Measurements from ENCODE around the gene SPDYE17. TPM values are rescaled to one million over a fixed set of nuclear protein-coding genes. Genes with fewer than 3 reads are reported as not detected.
"Not testable (repeated sequence)": the region's sequence is repeated elsewhere in the genome, so short reads cannot be mapped to it uniquely, and the experiment has no call there.

Gene SPDYE17
- total and polyA plus RNA-seq, 2 of the 8 experiments (the other 6 are each of a cell fraction or from before 2014, with no cell fraction given), result not detected

DNA sequence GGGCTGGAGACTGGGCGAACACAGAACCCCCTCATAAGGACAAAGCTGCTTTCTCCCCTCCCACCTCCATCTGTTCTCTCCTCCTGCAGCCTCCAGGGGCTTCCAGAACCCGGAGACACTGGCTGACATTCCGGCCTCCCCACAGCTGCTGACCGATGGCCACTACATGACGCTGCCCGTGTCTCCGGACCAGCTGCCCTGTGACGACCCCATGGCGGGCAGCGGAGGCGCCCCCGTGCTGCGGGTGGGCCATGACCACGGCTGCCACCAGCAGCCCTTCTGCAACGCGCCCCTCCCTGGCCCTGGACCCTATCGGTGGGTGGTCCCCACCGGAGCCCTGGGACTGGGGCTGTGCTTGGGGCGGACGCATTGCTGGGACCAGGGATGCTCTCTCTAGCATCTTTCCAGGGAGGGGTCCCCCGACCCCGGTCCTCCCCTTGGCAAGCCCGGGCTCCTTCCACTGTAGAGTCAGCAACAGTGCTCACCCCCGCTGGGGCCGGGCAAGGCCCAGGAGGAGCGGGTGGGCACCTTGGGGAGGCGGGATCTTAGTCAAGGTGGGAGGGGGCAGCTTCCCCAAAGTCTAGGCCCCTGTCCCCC lies 26.6 kb downstream of the SPDYE17 start:
- H3K9ac ChIP-seq (replicated peaks in 1 of 4; ENCODE audit: extremely low read depth in 1 of 4, low read depth in 3 of 4, low read length in 3 of 4); H3K27ac ChIP-seq (ENCODE audit: low read depth, low read length); H3K36me3 ChIP-seq (ENCODE audit: control insufficient read depth in 2 of 4, insufficient read depth in 4 of 4, low read length in 3 of 4); H3K79me1 ChIP-seq (ENCODE audit: low read depth, low read length); H3K9me3 ChIP-seq (ENCODE audit: insufficient read depth in 2 of 2, low read depth in 1 of 2, low read length in 1 of 2); H4K8ac ChIP-seq (ENCODE audit: extremely low read depth, insufficient read depth, low read length); H3K18ac ChIP-seq (ENCODE audit: extremely low read depth, low read length); H3K23me2 ChIP-seq (ENCODE audit: low read depth, low read length); H3K14ac ChIP-seq (ENCODE audit: insufficient read length); H3K4me1 ChIP-seq (replicated peaks in 1 of 4; ENCODE audit: control insufficient read depth in 3 of 4, insufficient read depth in 4 of 4, low read length in 3 of 4); CTCF ChIA-PET (ENCODE audit: partially characterized antibody); H4K91ac ChIP-seq (replicated peaks; ENCODE audit: insufficient read length, low read length); H2BK20ac ChIP-seq (ENCODE audit: low read length); H3K79me2 ChIP-seq (ENCODE audit: control insufficient read depth in 1 of 2, insufficient read depth in 2 of 2, low read length in 2 of 2); H4K20me1 ChIP-seq (replicated peaks in 1 of 2; ENCODE audit: control insufficient read depth in 1 of 2, insufficient read depth in 2 of 2, low read length in 2 of 2); H3K56ac ChIP-seq (replicated peaks; ENCODE audit: insufficient read length, low read depth, low read length); H2AFZ ChIP-seq (ENCODE audit: low read length); H4K5ac ChIP-seq (ENCODE audit: insufficient read length, low read depth, low read length); POLR2A ChIA-PET (ENCODE audit: partially characterized antibody); H3K4me3 ChIP-seq (ENCODE audit: extremely low read depth in 1 of 4, insufficient read depth in 2 of 4, low read depth in 3 of 4, low read length in 4 of 4); H2BK5ac ChIP-seq (ENCODE audit: low read depth, low read length); H3K4me2 ChIP-seq (ENCODE audit: insufficient read depth in 1 of 2, low read depth in 2 of 2, low read length in 2 of 2); H3K27me3 ChIP-seq (replicated peaks in 1 of 4; ENCODE audit: control insufficient read depth in 3 of 4, extremely low read depth in 1 of 4, insufficient read depth in 3 of 4, low read length in 3 of 4); H3K4ac ChIP-seq (replicated peaks; ENCODE audit: insufficient read length, low read depth, low read length); H2BK15ac ChIP-seq (ENCODE audit: low read length); H2BK12ac ChIP-seq (ENCODE audit: low read depth, low read length); H2AK5ac ChIP-seq (ENCODE audit: low read depth, low read length); H2BK120ac ChIP-seq (replicated peaks; ENCODE audit: low read depth, low read length); FAIRE-seq; H3K23ac ChIP-seq (ENCODE audit: insufficient read length); DNase-seq (ENCODE audit: low read depth in 1 of 2, low spot score in 2 of 2): not testable (repeated sequence)
- WGBS, 2 experiments (ENCODE audit: extremely low coverage in 1 of 2, insufficient coverage in 1 of 2, insufficient read length in 1 of 2, insufficient replicate concordance in 2 of 2, low coverage in 1 of 2, low lambda C conversion rate in 2 of 2, missing lambda C conversion rate in 1 of 2), result 67% methylated on average over 2 of the region's 27 CpGs; no CpG with 5 or more reads in 1 of the 2 experiments

GRCh38 chr7:77004151-77004550 lies 28.0 kb downstream of the SPDYE17 start:
- H3K4ac ChIP-seq (replicated peaks; ENCODE audit: insufficient read length, low read depth, low read length); H2BK20ac ChIP-seq (ENCODE audit: low read length); H4K8ac ChIP-seq (ENCODE audit: extremely low read depth, insufficient read depth, low read length); H4K20me1 ChIP-seq (replicated peaks in 1 of 2; ENCODE audit: control insufficient read depth in 1 of 2, insufficient read depth in 2 of 2, low read length in 2 of 2); H2BK5ac ChIP-seq (ENCODE audit: low read depth, low read length); CTCF ChIA-PET (ENCODE audit: partially characterized antibody); H3K36me3 ChIP-seq (ENCODE audit: control insufficient read depth in 2 of 4, insufficient read depth in 4 of 4, low read length in 3 of 4); H3K18ac ChIP-seq (ENCODE audit: extremely low read depth, low read length); H3K79me1 ChIP-seq (ENCODE audit: low read depth, low read length); H4K5ac ChIP-seq (ENCODE audit: insufficient read length, low read depth, low read length); H3K4me3 ChIP-seq (ENCODE audit: extremely low read depth in 1 of 4, insufficient read depth in 2 of 4, low read depth in 3 of 4, low read length in 4 of 4); H4K91ac ChIP-seq (replicated peaks; ENCODE audit: insufficient read length, low read length); H2BK120ac ChIP-seq (replicated peaks; ENCODE audit: low read depth, low read length); FAIRE-seq; H3K4me1 ChIP-seq (replicated peaks in 1 of 4; ENCODE audit: control insufficient read depth in 3 of 4, insufficient read depth in 4 of 4, low read length in 3 of 4); H3K27ac ChIP-seq (ENCODE audit: low read depth, low read length); H3K23ac ChIP-seq (ENCODE audit: insufficient read length); H3K23me2 ChIP-seq (ENCODE audit: low read depth, low read length); H3K56ac ChIP-seq (replicated peaks; ENCODE audit: insufficient read length, low read depth, low read length); H3K14ac ChIP-seq (ENCODE audit: insufficient read length); H2AK5ac ChIP-seq (ENCODE audit: low read depth, low read length); H3K9me3 ChIP-seq (ENCODE audit: insufficient read depth in 2 of 2, low read depth in 1 of 2, low read length in 1 of 2); H2BK15ac ChIP-seq (ENCODE audit: low read length); H2AFZ ChIP-seq (ENCODE audit: low read length); H3K27me3 ChIP-seq (replicated peaks in 1 of 4; ENCODE audit: control insufficient read depth in 3 of 4, extremely low read depth in 1 of 4, insufficient read depth in 3 of 4, low read length in 3 of 4); POLR2A ChIA-PET (ENCODE audit: partially characterized antibody); H3K9ac ChIP-seq (replicated peaks in 1 of 4; ENCODE audit: extremely low read depth in 1 of 4, low read depth in 3 of 4, low read length in 3 of 4); DNase-seq (ENCODE audit: low read depth in 1 of 2, low spot score in 2 of 2); H3K79me2 ChIP-seq (ENCODE audit: control insufficient read depth in 1 of 2, insufficient read depth in 2 of 2, low read length in 2 of 2); H3K4me2 ChIP-seq (ENCODE audit: insufficient read depth in 1 of 2, low read depth in 2 of 2, low read length in 2 of 2); H2BK12ac ChIP-seq (ENCODE audit: low read depth, low read length): not testable (repeated sequence)
- 90% methylated on average over 9 of the region's 18 CpGs; no CpG with 5 or more reads in 1 of the 2 experiments for WGBS, 2 experiments (ENCODE audit: extremely low coverage in 1 of 2, insufficient coverage in 1 of 2, insufficient read length in 1 of 2, insufficient replicate concordance in 2 of 2, low coverage in 1 of 2, low lambda C conversion rate in 2 of 2, missing lambda C conversion rate in 1 of 2)

Data from H1 (cell line).